NCI-H2107 treated with DMSO at 0.1 percent for 48 hours (cell line): ENCODE results near the gene MARCHF2.

Experiments
- DNase-seq: peaks from one replicate; lab custom pipeline; 2025; ENCODE audit not compliant: unreplicated experiment; lab: John Stamatoyannopoulos, UW

Gene MARCHF2

GRCh38 chr19:8387688-8388611 is 25.2 kb upstream of the MARCHF2 start:
- DNase-seq: no peak

- DNase-seq: no peak
Measured at GRCh38 chr19:8388612-8388958, 24.5 kb upstream of the MARCHF2 start.

GRCh38 chr19:8389891-8390616 is 23.1 kb upstream of the MARCHF2 start, which contains the start of gene RAB11B:
Gene RAB11B (plus strand): TSS chr19:8390360. CDS start chr19:8390417, 57 bp downstream.
- DNase-seq: peak; percentile 98

- DNase-seq: peak; percentile 61
Measured at GRCh38 chr19:8390617-8390981, 22.5 kb upstream of the MARCHF2 start.

GRCh38 chr19:8391198-8392016 is 21.7 kb upstream of the MARCHF2 start:
- no peak for DNase-seq

- DNase-seq: no peak
Measured at GRCh38 chr19:8392017-8392591, 21.0 kb upstream of the MARCHF2 start.

GRCh38 chr19:8393192-8393870 is 19.8 kb upstream of the MARCHF2 start:
- DNase-seq: no peak

GRCh38 chr19:8393871-8394250 is 19.2 kb upstream of the MARCHF2 start:
- no peak for DNase-seq

GRCh38 chr19:8395621-8396082 is 17.5 kb upstream of the MARCHF2 start:
- DNase-seq: no peak

GRCh38 chr19:8396185-8396562 is 16.9 kb upstream of the MARCHF2 start:
- no peak for DNase-seq

GRCh38 chr19:8396563-8397203 is 16.4 kb upstream of the MARCHF2 start:
- no peak for DNase-seq

GRCh38 chr19:8397271-8397670 is 15.8 kb upstream of the MARCHF2 start:
- DNase-seq: no peak

GRCh38 chr19:8397746-8398310 is 15.3 kb upstream of the MARCHF2 start:
- no peak for DNase-seq

- no peak for DNase-seq
Measured at GRCh38 chr19:8398311-8398771, 14.8 kb upstream of the MARCHF2 start.

- DNase-seq: no peak
Measured at GRCh38 chr19:8399681-8400188, 13.4 kb upstream of the MARCHF2 start.

GRCh38 chr19:8401981-8402411 is 11.1 kb upstream of the MARCHF2 start:
- DNase-seq: no peak

GRCh38 chr19:8403098-8403819 is 9.8 kb upstream of the MARCHF2 start:
- no peak for DNase-seq

- no peak for DNase-seq
Measured at GRCh38 chr19:8403820-8404109, 9.3 kb upstream of the MARCHF2 start.
